Measurements from ENCODE around the gene LAMA1.

- no peak for TF ChIP-seq CTCF (IDR thresholded peaks at IDR 0.05)
- TF ChIP-seq POLR2A (IDR thresholded peaks at IDR 0.05): no peak
- no peak for TF ChIP-seq EP300 (IDR thresholded peaks at IDR 0.05)
- TF ChIP-seq POLR2AphosphoS5 (IDR thresholded peaks at IDR 0.05): no peak
Observed at GRCh38 chr18:6921571-6921970, 196.0 kb downstream of the LAMA1 start.
